K562 (cell line): Measurements from ENCODE around the gene DOCK1.

Experiments used
- CREB1 ChIP-seq, 2 experiments: sonication (generic) in 1 of 2; formaldehyde crosslinking in 1 of 2; IDR thresholded peaks; 2 replicates each; pipeline versions ENCODE4 v1.6.1 to v1.8.0; 2012 to 2022; ENCODE audit warnings: inconsistent platforms in 1 of 2, mild to moderate bottlenecking in 1 of 2, missing genetic modification reagents in 1 of 2, moderate library complexity in 1 of 2
- CTCF ChIP-seq, 3 experiments: IDR thresholded peaks in 2 of 3; conservative IDR thresholded peaks in 1 of 3; 2 replicates each; pipeline ENCODE4 v1.5.1; 2011 to 2012; ENCODE audit warnings: low read length in 3 of 3, mild to moderate bottlenecking in 3 of 3, control low read depth in 2 of 3, improper control_type of control experiment in 1 of 3, inconsistent platforms in 1 of 3, low read depth in 1 of 3, mixed read lengths in 1 of 3, moderate library complexity in 1 of 3; ENCODE audit not compliant: insufficient read depth in 2 of 3
- ELF1 ChIP-seq: fragments of 200-800 bp; sonication (Bioruptor generic); IDR thresholded peaks from 2 replicates; pipeline ENCODE4 v1.6.1; 2016; ENCODE audit warnings: missing genetic modification characterization, missing compliant biosample characterization
- GATAD2A ChIP-seq: fragments of 450-650 bp; IDR thresholded peaks from 2 replicates; pipeline ENCODE4 v1.6.1; 2017
- IRF1 ChIP-seq: sonication (generic); formaldehyde crosslinking; IDR thresholded peaks from 2 replicates; pipeline ENCODE4 v1.8.0; 2022; ENCODE audit warnings: missing genetic modification reagents, mild to moderate bottlenecking, borderline replicate concordance
- NBN ChIP-seq: fragments of 450-650 bp; IDR thresholded peaks from 2 replicates; pipeline ENCODE4 v1.6.1; 2016; ENCODE audit warnings: low read depth, mild to moderate bottlenecking
- NFE2L1 ChIP-seq: fragments of 450-650 bp; IDR thresholded peaks from 2 replicates; pipeline ENCODE4 v1.6.1; 2016; ENCODE audit warnings: missing genetic modification characterization, low read depth, mild to moderate bottlenecking, missing compliant biosample characterization, moderate library complexity, borderline replicate concordance
- POLR2AphosphoS2 ChIP-seq: IDR thresholded peaks from 2 replicates; pipeline ENCODE4 v1.6.1; 2012; ENCODE audit warnings: low read length, improper control_type of control experiment
- SRSF9 ChIP-seq: fragments of 200-400 bp; formaldehyde crosslinking; IDR thresholded peaks from 2 replicates; pipeline ENCODE4 v1.6.1; 2017; ENCODE audit warnings: low read depth, low read length, borderline replicate concordance
- USF2 ChIP-seq: sonication (generic); formaldehyde crosslinking; IDR thresholded peaks from 2 replicates; pipeline ENCODE4 v1.5.0; 2020; ENCODE audit warnings: missing genetic modification reagents
- ZNF354B ChIP-seq: fragments of 250-450 bp; sonication (Bioruptor Pico); IDR thresholded peaks from 2 replicates; pipeline ENCODE4 v1.4.0; 2020
- ZNF57 ChIP-seq: fragments of 450-650 bp; formaldehyde crosslinking; IDR thresholded peaks from 2 replicates; pipeline ENCODE4 v1.4.0; 2020; ENCODE audit warnings: mild to moderate bottlenecking, moderate library complexity
- ZNF639 ChIP-seq, 2 experiments: fragments of 200-800 bp in 1 of 2; sonication (Bioruptor generic) in 1 of 2; sonication (generic) in 1 of 2; formaldehyde crosslinking in 1 of 2; IDR thresholded peaks in 1 of 2; conservative IDR thresholded peaks in 1 of 2; 2 replicates each; pipeline versions ENCODE4 v1.5.0 to v1.6.1; 2016 to 2020; ENCODE audit warnings: missing compliant biosample characterization in 1 of 2, missing genetic modification characterization in 1 of 2, missing genetic modification reagents in 1 of 2
- TF ChIP-seq, protein P1 (sequence below): fragments of 250-450 bp; sonication (Bioruptor Pico); IDR thresholded peaks from 2 replicates; pipeline ENCODE4 v1.8.0; 2021; ENCODE audit warnings: borderline replicate concordance, mild to moderate bottlenecking, moderate library complexity; ENCODE audit not compliant: poor library complexity, severe bottlenecking

DNA sequence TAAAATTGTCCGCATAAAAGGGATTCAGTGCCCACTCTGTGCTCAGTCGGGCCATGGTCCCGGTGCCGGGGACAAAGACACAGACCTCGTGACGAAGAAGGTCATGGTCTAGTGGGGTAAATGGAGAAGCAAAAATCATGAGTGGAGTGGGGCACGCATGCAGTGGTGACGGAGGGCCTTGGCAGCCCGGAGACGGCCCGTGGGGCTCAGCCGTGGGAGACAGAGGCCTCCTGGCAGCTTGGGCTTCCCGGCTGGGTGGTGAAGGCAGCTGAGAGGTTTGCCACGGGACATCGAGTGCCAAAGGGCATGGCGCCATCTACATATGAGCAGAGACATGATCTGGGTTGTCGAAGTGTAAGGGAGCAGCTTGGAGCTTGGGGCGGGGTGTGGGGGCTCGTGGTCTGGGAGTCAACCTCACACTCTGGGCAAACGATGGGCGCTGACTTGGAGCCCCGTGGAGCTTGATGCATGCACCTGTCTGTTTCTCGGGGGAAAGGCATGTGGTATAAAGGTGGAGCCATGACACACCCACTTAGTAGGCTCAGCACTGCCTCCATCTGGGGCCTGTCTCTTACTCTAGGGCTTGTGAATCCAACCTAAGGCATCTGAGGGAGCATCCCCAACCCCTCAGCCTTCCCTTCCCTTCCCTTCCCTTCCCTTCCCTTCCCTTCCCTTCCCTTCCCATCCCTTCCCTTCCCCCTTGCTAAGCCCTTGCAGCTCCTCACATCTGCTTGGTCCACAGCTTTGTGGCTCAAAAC, 442.2 kb downstream of the DOCK1 start:
- TF ChIP-seq CTCF (IDR thresholded peaks at IDR 0.05 in 2 of 3, conservative IDR thresholded peaks at IDR 0.05 in 1 of 3; ENCODE audit: insufficient read depth in 2 of 3, low read depth in 1 of 3, low read length in 3 of 3) (no peak), ZNF639 (CRISPR knock-in tag; conservative IDR thresholded peaks at IDR 0.05 in 1 of 2, IDR thresholded peaks at IDR 0.05 in 1 of 2) (no peak), ZNF57 (CRISPR knock-in tag) (no peak), POLR2AphosphoS2 (no peak), NFE2L1 (tag) (no peak), NBN (no peak), CREB1 (IDR thresholded peaks at IDR 0.05) (no peak), CREB1 (CRISPR knock-in tag; IDR thresholded peaks at IDR 0.05) (no peak), GATAD2A (no peak), ELF1 (no peak), IRF1 (CRISPR knock-in tag) (no peak), USF2 (CRISPR knock-in tag) (no peak), ZNF354B (no peak), SRSF9 (no peak)
- TF ChIP-seq, protein P1, sequence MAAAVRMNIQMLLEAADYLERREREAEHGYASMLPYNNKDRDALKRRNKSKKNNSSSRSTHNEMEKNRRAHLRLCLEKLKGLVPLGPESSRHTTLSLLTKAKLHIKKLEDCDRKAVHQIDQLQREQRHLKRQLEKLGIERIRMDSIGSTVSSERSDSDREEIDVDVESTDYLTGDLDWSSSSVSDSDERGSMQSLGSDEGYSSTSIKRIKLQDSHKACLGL (CRISPR knock-in tag) = no peak
